GM18520 (cell line): ENCODE results near the gene TMEM120B.

Experiments used
- ATAC-seq: cut with Tn5 transposase; IDR thresholded peaks from one replicate; pipeline ENCODE4 v1.9.1; 2021; ENCODE audit not compliant: unreplicated experiment

The TMEM120B gene

DNA sequence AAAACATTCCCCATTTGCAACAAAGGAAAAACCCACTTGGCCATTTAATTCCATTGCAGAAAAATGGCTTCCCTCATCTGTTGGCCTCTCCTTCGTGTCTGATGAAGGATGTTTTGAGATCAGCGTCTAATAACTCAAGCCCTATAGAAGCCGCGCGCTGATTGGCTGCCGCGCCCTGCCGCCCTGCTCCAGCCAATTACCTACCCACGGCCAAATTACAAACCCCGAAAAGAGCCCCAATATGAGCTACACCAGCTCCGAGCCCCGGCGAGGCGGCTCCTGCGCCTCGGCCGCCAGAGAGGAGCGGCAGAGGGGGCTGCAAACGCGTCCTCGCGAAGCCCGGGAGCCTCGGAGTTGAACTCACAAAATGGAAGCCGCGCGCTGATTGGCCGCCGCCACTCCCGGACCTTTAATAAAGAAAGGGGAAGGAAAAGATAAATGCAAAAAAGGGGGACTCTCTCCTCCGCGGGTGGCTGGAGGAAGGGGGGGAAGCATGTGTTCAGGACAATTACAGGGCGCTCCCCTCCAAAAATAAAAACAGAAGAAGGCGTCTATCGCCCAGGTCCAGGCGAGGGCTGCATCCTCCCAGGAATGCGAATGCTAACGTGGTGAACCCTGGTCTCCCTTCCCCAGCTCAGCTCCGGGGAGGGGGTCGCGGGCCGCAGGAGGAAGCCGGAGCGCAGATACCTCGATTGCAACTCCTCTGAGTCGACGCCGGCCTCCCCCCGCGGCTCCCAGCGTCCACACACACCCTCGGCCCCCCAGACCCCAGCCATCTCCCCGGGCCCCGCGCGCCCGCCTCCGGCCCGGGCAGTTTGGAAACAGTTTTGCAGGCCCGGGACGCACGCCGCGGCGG lies 90.5 kb downstream of the TMEM120B start:
- peak; percentile 34 for ATAC-seq

DNA sequence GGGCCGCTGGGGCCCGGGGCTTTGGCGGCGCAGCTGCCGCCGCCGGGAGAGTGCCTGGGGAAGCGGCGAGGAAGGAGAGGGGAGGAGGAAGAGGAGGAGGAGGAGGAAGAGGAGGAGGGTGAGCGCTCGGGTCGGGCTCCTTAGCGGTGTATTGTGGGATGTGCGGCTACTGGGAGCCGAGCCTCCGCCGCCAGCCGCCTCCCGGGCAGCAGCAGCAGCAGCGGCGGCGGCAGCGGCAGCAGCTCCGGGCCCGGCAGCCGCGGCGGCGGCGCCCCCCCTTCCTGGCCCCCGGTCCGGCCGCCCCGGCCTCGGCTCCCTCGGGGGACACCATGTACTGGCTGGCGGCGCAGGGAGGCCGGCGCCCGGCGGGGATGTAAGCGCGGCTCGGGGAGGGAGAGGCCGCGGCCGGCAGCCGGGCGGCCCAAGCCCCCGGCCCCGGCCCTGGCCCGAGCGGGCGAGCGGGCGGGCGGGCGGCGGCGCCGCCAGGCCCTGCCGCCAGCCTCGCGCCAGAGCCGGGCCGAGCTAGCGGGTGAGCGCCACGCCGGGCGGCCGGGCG lies 91.4 kb downstream of the TMEM120B start, which contains the start of gene SETD1B:
SETD1B (plus strand) TSS at position 149 of the 556 bp plus-strand sequence. CDS start 729 bp downstream, outside the sequence.
- ATAC-seq, result no peak

DNA sequence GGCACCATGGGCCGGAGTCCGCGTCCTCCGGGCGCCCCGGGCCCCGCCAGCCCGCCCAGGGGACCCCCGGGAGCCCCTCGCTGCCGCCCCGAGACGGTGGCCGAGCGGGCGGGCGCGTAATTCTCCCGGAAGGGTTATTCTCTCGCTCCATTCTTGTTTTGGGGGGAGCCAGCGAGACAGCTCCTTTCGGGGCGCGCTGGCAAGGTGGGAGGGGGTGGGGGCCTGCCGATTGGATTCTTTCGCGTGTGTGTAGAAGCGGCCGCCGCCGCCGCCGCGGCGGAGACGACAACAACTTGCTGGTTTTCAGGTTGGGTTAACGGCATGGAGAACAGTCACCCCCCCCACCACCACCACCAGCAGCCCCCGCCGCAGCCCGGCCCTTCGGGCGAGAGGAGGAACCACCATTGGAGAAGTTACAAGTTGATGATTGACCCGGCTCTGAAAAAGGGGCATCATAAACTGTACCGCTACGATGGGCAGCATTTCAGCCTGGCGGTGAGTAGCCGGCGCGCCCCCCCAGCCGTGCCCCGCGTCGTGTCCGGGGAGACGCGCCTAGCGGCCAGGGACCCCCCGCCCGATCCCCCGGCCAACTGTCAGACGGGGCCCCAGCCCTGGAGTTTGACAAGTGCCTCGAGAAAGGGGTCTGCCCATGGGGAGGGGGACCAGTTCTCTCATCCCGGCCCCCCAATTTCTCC lies 92.0 kb downstream of the TMEM120B start:
- no peak for ATAC-seq

DNA sequence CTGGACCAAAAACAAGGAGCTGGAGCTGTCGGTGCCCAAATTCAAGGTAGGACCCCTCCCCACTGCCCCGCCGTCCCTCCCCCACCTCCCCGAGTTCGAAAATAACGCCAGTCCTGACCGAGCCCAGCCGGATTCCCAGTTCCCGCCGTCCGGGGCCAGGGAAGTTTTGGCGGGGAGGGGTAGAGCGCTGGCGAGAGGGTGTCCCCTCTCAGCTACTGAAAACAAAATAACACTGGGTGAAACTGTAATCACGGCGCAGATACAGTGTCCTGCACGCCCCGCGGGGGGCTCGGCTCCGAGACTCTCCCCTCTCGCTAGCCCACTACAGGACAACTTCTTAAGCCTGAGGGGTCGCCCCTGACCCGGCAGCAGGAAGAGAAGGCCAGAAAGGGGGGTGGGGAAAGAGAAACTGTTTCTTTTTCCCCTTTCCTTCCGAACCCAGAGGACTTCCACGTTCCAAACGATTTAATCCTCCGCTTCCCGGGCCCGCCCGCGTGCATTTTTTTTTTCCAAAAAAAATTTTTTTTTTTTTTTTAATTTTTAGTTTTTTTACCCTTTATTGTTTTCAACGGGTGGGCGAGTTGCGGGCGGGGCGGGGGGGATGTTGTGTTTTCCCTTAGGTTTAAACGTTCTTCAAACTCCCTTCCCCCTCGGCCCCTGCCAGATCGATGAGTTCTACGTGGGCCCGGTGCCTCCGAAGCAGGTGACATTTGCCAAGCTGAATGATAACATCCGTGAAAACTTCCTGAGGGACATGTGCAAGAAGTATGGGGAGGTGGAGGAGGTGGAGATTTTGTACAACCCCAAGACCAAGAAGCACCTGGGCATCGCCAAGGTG lies 92.8 kb downstream of the TMEM120B start:
- no peak for ATAC-seq

DNA sequence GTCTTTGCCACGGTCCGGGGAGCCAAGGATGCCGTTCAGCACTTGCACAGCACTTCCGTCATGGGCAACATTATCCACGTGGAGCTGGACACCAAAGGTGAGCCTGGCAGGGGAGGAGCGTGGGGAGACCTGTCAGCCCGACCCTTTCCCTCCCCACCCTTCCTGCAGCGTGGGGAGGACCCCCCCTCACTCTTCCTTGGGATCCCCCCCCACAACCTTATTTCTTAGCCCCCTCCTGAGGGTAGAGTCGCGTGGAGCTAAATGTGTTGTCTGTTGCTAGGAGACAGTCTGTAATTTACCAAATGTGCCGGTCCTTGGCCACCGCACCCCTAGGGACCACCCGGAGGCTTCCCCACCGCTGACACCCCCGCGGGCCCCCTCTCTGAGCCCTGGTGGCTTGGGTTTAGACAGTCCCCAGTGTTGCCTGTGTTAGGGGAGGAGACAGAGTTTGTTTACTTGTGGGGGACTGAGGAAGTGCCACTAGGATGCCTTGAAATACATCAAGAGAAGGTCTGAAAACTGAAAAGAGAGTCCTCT lies 93.5 kb downstream of the TMEM120B start:
- ATAC-seq, result no peak

DNA sequence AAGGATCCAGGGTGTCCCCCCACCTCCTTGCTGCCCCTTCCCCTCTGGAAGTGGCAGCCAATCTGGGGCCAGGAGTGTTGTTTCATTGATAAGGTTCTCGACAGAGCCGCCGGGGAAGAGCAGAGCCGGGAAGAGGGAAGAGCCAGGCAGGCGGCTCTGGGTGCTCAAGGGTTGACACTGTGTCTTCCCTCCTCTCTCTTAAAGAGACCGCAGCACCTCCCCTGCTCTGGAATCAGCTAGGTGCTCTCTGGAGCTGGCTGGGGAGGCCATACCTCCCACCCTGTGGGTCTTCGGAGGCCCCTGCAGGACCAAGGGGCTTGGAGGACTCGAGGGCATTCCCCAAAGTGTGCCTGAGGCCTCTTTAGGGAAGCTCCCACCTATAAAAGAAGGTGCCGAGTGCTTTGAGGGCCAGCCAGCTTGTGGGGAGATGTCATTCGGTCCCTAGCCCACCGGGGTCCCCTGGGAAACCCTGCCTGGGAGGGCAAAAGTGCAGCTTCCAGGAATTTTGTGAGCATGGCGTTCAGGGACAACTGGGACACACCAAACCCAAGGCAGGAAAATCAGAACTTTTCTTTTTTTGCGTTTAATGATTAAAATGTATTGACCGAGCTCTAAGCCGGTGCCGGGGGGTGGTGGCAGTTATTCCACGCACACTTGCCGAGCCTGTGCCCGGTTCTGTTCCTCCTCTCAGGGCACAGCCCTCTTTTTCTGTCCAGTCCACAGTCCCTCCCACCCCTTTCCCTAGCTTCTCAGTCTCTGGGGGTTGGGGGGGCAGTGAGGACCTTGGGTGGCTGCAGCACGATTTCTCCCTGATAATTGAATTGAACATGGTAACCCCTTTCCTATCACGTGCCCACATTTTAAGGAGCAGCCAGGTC lies 94.2 kb downstream of the TMEM120B start:
- ATAC-seq, result no peak

DNA sequence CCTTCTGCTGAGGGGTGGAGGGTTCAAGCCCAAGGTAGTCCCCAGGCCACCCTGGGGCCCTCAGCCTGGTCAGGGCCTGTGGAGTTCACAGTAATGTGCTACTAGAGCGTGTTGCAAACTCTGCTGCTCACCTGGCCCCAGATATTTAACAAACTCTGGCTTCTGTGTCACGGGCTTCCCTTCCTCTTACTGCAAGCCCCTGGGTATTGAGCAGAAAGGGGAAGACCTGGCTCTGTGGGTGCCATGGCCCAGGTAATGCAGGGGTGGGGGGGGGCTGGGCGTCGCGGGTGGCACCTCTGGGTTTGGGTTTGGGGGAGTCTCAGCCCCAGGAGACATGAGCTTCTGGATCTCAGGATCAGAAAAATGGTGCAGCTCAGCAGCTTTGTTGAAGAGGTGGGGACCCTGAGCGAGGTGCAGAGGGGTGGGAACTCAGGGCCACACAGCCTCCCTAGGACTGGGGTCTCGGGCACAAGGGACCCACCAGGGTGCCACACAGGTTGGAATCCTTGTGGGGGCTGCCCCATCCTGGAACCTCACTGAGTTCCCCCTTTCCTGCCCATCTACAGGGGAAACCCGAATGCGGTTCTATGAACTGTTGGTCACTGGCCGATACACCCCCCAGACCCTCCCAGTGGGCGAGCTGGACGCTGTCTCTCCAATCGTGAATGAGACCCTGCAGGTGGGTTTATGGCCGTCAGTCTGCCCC lies 95.2 kb downstream of the TMEM120B start:
- no peak for ATAC-seq

DNA sequence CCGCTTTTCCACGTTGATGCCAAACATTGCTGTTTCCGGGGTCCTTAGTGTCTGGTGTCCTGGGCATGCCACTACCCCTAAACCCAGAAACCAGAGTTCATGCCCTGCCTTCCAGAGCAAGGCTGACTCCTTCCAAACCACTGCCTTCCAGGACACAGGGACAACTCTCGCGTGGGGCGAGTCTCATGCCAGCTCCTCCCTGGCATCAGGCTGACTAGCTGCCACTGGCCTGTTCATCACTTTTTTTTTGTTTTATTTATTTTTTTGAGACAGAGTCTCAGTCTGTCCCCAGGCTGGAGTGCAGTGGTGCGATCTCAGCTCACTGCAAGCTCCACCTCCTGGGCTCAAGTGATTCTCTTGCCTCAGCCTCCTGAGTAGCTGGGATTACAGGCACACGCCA lies 96.1 kb downstream of the TMEM120B start:
- ATAC-seq, result no peak

DNA sequence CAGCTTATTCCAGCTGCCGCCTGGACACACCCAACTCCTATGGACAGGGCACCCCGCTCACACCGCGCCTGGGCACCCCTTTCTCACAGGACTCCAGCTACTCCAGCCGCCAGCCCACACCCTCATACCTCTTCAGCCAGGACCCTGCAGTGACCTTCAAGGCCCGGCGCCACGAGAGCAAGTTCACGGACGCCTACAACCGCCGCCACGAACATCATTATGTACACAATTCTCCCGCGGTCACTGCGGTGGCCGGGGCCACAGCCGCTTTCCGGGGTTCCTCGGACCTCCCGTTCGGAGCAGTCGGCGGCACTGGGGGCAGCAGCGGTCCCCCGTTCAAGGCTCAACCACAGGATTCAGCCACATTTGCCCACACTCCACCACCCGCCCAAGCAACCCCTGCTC lies 97.2 kb downstream of the TMEM120B start:
- no peak for ATAC-seq

DNA sequence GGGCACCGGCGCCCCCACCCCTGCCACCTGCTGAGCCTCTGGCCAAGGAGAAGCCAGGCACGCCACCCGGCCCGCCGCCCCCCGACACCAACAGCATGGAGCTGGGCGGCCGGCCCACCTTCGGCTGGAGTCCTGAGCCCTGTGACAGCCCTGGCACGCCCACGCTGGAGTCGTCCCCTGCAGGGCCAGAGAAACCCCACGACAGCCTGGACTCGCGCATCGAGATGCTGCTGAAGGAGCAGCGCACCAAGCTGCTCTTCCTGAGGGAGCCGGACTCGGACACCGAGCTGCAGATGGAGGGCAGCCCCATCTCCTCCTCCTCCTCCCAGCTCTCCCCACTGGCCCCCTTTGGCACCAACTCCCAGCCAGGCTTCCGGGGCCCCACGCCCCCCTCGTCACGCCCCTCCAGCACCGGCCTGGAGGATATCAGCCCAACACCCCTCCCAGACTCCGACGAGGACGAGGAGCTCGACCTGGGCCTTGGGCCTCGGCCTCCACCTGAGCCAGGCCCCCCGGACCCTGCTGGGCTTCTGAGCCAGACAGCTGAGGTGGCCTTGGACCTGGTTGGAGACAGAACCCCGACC lies 97.8 kb downstream of the TMEM120B start:
- ATAC-seq, result no peak

DNA sequence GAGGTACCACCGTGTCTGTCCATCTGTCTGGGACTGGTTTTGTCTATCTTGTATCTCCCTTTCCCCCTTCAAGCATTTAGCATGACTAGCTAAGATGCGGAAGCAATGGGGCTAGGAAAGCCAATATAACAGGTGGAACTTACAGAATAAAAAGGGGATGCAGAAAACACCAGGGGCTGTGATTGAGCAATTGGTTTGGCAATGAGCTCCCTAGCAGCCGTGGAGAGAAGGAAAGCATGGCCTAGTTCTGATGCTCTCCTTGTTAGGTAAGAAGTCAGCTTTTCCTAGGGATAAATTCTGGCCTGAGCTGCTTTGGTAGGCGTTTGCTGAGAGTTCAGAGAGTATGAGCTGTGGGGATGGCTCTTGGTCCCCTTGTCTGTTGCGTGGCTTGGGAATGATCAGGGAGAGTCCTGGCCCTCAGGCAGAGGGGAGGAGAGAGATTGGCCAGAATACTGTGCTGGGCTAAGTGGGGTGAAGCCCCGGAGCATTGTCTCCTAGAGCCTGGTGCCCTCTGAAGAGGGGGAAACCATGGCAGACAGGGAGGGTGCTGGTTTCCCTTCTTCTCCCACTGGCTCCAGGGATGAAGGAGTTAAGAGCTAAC lies 98.4 kb downstream of the TMEM120B start:
- no peak for ATAC-seq

DNA sequence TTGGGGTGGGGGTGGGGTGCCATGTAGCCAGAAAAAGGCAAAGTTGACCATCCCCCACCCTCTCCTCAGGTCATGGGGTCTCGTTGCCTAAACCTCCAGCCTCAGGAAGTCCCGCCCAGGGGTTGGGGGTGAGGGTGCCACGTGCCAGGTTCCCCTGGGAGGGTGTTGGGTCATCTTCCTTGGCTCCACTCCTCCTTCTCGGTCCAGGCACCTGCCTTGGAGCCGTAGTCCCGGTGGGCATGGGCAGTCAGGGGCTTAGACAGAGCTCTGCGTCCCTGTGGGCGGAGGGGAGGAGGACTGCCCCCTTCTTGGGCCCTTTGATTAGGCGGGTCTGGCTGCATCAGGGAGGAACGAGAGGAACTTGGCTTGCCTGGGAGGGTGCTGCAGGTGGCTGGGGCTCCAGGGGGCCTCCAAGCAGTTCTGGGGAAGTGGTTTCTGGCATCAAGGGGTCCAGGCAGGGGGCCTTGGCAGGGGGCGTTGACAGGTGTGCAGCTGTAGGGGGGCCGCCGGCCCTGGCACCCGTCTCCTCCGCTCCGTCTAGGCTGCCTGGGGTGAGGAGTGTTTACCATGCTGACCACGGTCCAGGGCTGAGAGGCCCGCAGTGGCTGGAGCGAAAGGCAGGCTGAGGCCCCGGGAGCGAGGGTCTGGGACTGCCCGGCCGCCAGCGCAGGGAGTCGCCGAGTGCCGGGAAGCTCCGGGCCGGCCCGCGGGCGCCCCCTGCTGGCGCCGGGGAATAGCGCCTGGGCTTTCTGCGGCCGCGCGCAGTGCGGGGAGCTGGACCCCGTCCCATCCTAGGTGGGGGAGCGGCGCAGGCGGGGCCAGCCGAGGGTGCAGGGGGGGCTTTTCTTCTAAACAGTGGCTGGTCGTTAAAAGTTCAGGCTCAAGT lies 99.1 kb downstream of the TMEM120B start:
- ATAC-seq, result peak; percentile 50

DNA sequence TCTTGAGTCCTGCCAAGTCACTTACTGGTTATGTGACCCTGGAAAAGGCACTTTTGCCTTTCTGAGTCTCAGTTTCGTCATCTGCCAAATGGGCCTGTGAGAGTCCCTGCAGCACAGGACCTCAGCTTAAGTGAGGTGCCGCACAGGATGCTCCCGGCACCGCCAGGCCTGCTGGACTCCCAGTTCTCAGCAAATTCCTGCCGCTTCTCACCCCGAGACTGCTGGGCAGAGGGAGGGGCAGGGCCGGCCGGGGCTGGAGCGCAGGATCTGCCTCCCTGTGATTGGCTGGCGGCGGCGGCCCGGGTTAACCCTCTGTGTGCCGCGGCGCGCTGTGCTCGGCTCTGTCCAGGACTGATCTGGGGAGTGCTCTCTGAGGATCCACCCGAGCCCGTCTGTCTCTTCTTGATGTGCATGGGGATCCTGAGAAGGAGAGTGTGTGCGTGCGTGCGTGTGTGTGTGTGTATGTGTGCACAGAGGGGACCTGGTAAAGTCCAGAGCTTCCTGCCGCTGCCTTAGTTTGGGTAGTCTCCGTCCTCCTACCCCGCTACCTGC lies 99.8 kb downstream of the TMEM120B start:
- ATAC-seq, result no peak

DNA sequence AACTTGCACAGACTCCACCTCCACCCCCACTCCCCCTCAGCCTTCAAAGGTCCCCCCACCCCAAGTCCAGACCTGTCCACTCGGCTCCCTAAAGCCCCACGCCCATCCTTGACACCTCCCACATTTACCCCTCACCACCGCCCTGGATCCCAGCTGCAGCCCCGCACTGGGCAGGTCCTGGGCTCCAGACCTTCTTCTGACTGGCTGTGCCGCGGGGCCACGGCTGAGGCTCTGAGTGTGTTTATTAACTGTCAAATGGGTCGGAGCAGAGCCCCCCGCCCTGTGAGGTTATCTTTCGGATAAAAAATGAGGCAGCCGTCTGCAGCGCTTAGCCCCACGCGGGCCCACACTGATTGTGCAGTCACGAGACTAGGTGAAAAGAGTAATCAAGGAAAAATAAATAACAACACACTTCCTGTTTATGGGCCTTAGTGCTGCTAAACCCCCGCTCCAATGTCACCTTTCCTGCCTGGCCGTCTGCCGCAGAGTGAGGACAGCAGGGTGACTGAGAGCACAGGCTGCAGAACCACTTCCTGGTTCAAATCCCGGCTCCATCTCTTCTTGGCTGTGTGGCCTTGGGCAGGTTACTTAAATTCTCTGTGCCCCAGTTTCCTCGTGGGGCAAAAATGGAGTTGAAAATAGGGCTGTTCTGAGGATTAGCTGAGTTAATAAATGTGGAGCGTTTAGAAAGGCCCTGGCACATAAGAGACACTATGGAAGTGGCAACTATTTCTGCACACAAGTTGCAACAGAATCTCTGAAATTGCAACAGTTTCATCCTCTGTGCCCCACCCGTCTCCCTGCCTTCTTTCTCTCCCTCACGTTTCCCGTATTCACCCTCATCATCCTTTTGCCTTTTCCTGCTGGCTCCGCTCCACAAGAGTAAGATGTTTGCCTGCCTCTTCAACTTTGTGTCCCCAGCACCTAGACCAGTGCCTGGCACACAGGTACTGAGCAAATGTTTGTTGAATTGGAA lies 100.7 kb downstream of the TMEM120B start:
- ATAC-seq, result no peak

DNA sequence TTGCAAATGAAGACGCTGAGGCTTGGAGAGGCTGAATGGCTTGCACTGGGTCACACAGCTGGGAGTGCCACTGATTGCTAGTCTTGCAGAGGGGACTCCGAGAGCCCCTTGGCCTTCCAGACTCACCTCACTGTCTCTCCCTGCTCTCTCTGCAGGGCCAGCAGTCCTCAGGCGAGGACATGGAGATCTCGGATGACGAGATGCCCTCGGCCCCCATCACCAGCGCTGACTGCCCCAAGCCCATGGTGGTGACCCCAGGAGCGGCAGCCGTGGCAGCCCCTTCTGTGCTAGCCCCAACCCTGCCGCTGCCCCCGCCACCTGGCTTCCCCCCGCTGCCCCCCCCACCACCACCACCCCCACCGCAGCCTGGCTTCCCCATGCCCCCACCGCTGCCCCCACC lies 101.4 kb downstream of the TMEM120B start:
- no peak for ATAC-seq
